ENCODE data around the gene PXYLP1.

GRCh38 chr3:141242377-141243092, 10.9 kb downstream of the PXYLP1 start:
- no peak for TF ChIP-seq CTCF (IDR thresholded peaks at IDR 0.05; ENCODE audit: poor library complexity)
- TF ChIP-seq EZH2phosphoT487 (IDR thresholded peaks at IDR 0.05; ENCODE audit: low read depth, severe bottlenecking, unreplicated experiment) = no peak

Measured in hepatocyte (in vitro differentiated cells).